HepG2 (cell line): ENCODE data around the gene SERPINE2. TPM values are rescaled to one million over a fixed set of nuclear protein-coding genes. Genes with fewer than 3 reads are reported as not detected.

Experiments
- ATAC-seq: fragments of 200-7000 bp; cut with Tn5 transposase; 3 replicates; pipeline ENCODE4 v1.9.1; 2020; ENCODE audit warnings: mild to moderate bottlenecking, moderate library complexity
- BruUV-seq: library from RNA; stranded (reverse); fragments of 400-500 nt; replicated peaks from 2 replicates; lab custom pipeline; 2021; lab: Mats Ljungman, UMichigan
- CTCF ChIA-PET: fragments of 300-600 bp; formaldehyde crosslinking; extraction: SDS; loops from one replicate; lab custom pipeline; 2021; ENCODE audit warnings: low total read pairs, inconsistent platforms, low intra/inter-chr PET ratio; lab: Yijun Ruan, JAX
- POLR2A ChIA-PET: fragments of 350-600 bp; sonication (Branson Sonifier 250); formaldehyde crosslinking; loops from one replicate; lab custom pipeline; 2020; ENCODE audit warnings: antibody characterized with exemption, inconsistent platforms; lab: Yijun Ruan, JAX
- DNase-seq: peaks from one replicate; pipeline ENCODE4 v3.0.0-alpha.2; 2015; ENCODE audit warnings: low spot score
- FAIRE-seq: peaks from 3 replicates; lab custom pipeline; 2011; peaks lifted over from hg19 to GRCh38; lab: Jason Lieb, UNC
- H2AFZ ChIP-seq: one replicate; pipeline ENCODE4 v1.6.1; 2011; ENCODE audit warnings: low read length, inconsistent platforms
- H3K27ac ChIP-seq: fragments of 300-600 bp; 3 replicates; pipeline ENCODE4 v1.8.0; 2011; ENCODE audit warnings: mixed run types, mild to moderate bottlenecking, mixed read lengths, low read length, inconsistent platforms; ENCODE audit not compliant: insufficient read depth; ENCODE audit errors: extremely low read length
- H3K27me3 ChIP-seq, 2 experiments: fragments of 200-600 bp in 1 of 2; 2 replicates in 1 of 2; 3 replicates in 1 of 2; pipeline versions ENCODE4 v1.6.0 to v1.8.0; 2011; ENCODE audit warnings: low read length in 2 of 2, mild to moderate bottlenecking in 2 of 2, moderate library complexity in 2 of 2, inconsistent platforms in 1 of 2; ENCODE audit not compliant: insufficient read depth in 2 of 2, control insufficient read depth in 1 of 2
- H3K36me3 ChIP-seq, 2 experiments: fragments of 200-600 bp in 1 of 2; replicated peaks in 1 of 2; 2 replicates in 1 of 2; 3 replicates in 1 of 2; pipeline versions ENCODE4 v1.5.1 to v1.8.0; 2011; ENCODE audit warnings: low read length in 2 of 2, inconsistent platforms in 1 of 2; ENCODE audit not compliant: insufficient read depth in 2 of 2, control insufficient read depth in 1 of 2
- H3K4me1 ChIP-seq: 2 replicates; pipeline ENCODE4 v1.5.1; 2012; ENCODE audit warnings: low read length, inconsistent platforms; ENCODE audit not compliant: insufficient read depth
- H3K4me2 ChIP-seq: 2 replicates; pipeline ENCODE4 v1.6.0; 2011; ENCODE audit warnings: low read depth, low read length, inconsistent platforms
- H3K4me3 ChIP-seq, 3 experiments: fragments of 200-600 bp in 1 of 3; sonication (generic), shearing (Covaris generic) in 1 of 3; replicated peaks in 1 of 3; 2 replicates each; pipeline ENCODE4 v1.5.1; 2011 to 2016; ENCODE audit warnings: low read length in 3 of 3, inconsistent platforms in 2 of 3, low read depth in 2 of 3, mild to moderate bottlenecking in 2 of 3, control low read depth in 1 of 3, mixed read lengths in 1 of 3; ENCODE audit not compliant: insufficient read depth in 1 of 3
- H3K79me2 ChIP-seq: one replicate; pipeline ENCODE4 v1.6.1; 2011; ENCODE audit warnings: low read length, inconsistent platforms; ENCODE audit not compliant: insufficient read depth
- H3K9ac ChIP-seq: 2 replicates; pipeline ENCODE4 v1.6.0; 2011; ENCODE audit warnings: mild to moderate bottlenecking, low read depth, low read length, inconsistent platforms; ENCODE audit not compliant: insufficient read depth
- H3K9me3 ChIP-seq: 2 replicates; pipeline ENCODE4 v1.5.1; 2012; ENCODE audit warnings: mild to moderate bottlenecking, low read length
- H4K20me1 ChIP-seq: 2 replicates; pipeline ENCODE4 v1.6.0; 2011; ENCODE audit warnings: inconsistent platforms, mild to moderate bottlenecking, low read length, moderate library complexity; ENCODE audit not compliant: insufficient read depth
- CBX2 ChIP-seq, 2 experiments: fragments of 200-600 bp in 1 of 2; sonication (generic); formaldehyde crosslinking in 1 of 2; IDR thresholded peaks; 2 replicates each; pipeline versions ENCODE4 v1.7.0 to v1.8.1; 2018 to 2022; ENCODE audit warnings: low read depth in 2 of 2, low read length in 1 of 2, mild to moderate bottlenecking in 1 of 2, missing genetic modification reagents in 1 of 2
- FOXK1 ChIP-seq: sonication (generic); formaldehyde crosslinking; IDR thresholded peaks from 2 replicates; pipeline ENCODE4 v1.4.0; 2020; ENCODE audit warnings: low read depth, missing genetic modification reagents, borderline replicate concordance
- HMGA1 ChIP-seq: sonication (generic); formaldehyde crosslinking; conservative IDR thresholded peaks from 2 replicates; pipeline ENCODE4 v1.4.0; 2020; ENCODE audit warnings: missing genetic modification reagents
- MTF1 ChIP-seq: sonication (generic); formaldehyde crosslinking; IDR thresholded peaks from 2 replicates; pipeline ENCODE4 v1.5.0; 2020; ENCODE audit warnings: missing genetic modification reagents
- RXRB ChIP-seq: IDR thresholded peaks from 2 replicates; pipeline ENCODE4 v1.6.1; 2016; ENCODE audit warnings: borderline replicate concordance, missing genetic modification reagents, missing compliant biosample characterization
- SALL1 ChIP-seq: sonication (generic); formaldehyde crosslinking; IDR thresholded peaks from 2 replicates; pipeline ENCODE4 v1.8.0; 2022; ENCODE audit warnings: mild to moderate bottlenecking, missing genetic modification reagents
- SP4 ChIP-seq: sonication (generic); formaldehyde crosslinking; IDR thresholded peaks from 2 replicates; pipeline ENCODE4 v1.8.1; 2023; ENCODE audit warnings: mild to moderate bottlenecking, missing genetic modification reagents
- TARDBP ChIP-seq: sonication (generic); formaldehyde crosslinking; IDR thresholded peaks from 2 replicates; pipeline ENCODE4 v1.8.0; 2022; ENCODE audit warnings: mild to moderate bottlenecking, missing genetic modification reagents
- THAP9 ChIP-seq: sonication (generic); formaldehyde crosslinking; IDR thresholded peaks from 2 replicates; pipeline ENCODE4; 2020; ENCODE audit warnings: missing genetic modification reagents, mild to moderate bottlenecking, borderline replicate concordance
- ZBTB49 ChIP-seq: sonication (generic); formaldehyde crosslinking; IDR thresholded peaks from 2 replicates; pipeline ENCODE4 v1.4.0; 2020; ENCODE audit warnings: missing genetic modification reagents, borderline replicate concordance
- ZBTB8A ChIP-seq: sonication (generic); formaldehyde crosslinking; IDR thresholded peaks from 2 replicates; pipeline ENCODE4 v1.4.0; 2020; ENCODE audit warnings: mild to moderate bottlenecking, low read depth, missing genetic modification reagents, borderline replicate concordance
- ZNF17 ChIP-seq: sonication (generic); formaldehyde crosslinking; IDR thresholded peaks from 2 replicates; pipeline ENCODE4 v1.5.0; 2020; ENCODE audit warnings: mild to moderate bottlenecking, missing genetic modification reagents
- ZNF496 ChIP-seq: sonication (generic); formaldehyde crosslinking; IDR thresholded peaks from 2 replicates; pipeline ENCODE4 v1.8.1; 2023; ENCODE audit warnings: mild to moderate bottlenecking, moderate library complexity, missing genetic modification reagents; ENCODE audit not compliant: insufficient replicate concordance
- ZNF563 ChIP-seq: sonication (generic); formaldehyde crosslinking; IDR thresholded peaks from 2 replicates; pipeline ENCODE4 v1.8.0; 2022; ENCODE audit warnings: mild to moderate bottlenecking, moderate library complexity, missing genetic modification reagents
- WGBS: methylation state at CpG from one replicate; pipeline ENCODE4 v1.1.6; 2017; ENCODE audit warnings: low lambda C conversion rate; 5-methylcytosine and 5-hydroxymethylcytosine counted together
- in situ Hi-C: cut with HindIII; loops from 2 replicates; pipeline ENCODE4 v1.10.0; 2017; ENCODE audit warnings: low pct_unique_long_range_greater_than_20kb; ENCODE audit not compliant: extremely low pct_ligation_motif_present
- intact Hi-C: fragments of 100-400 bp; cut with micrococcal nuclease; formaldehyde crosslinking; loops from one replicate; pipeline ENCODE4 v1.10.0; 2022; ENCODE audit not compliant: unreplicated experiment
- polyA plus RNA-seq, 8 experiments: library from polyadenylated mRNA; depleted of rRNA in 3 of 8; stranded (reverse) in 7 of 8; unstranded in 1 of 8; fragments of >200 nt; fragmentation: Illumina TruSeq in 4 of 8; extraction: Trizol in 4 of 8; gene quantifications; 2 replicates each; pipeline versions ENCODE4 v1.2.1 to v1.2.3, GENCODE V29; 2011 to 2016; ENCODE audit warnings: low read depth in 4 of 8, missing spikeins in 1 of 8, mixed read lengths in 1 of 8; ENCODE audit not compliant: insufficient read depth in 1 of 8
- total RNA-seq, 5 experiments: library from RNA; depleted of rRNA; stranded (reverse); fragments of >200 nt; fragmentation: Illumina TruSeq; extraction: Trizol; gene quantifications; 2 replicates each; pipeline ENCODE4 v1.2.3, GENCODE V29; 2016; ENCODE audit warnings: low read depth in 1 of 5
- TF ChIP-seq, protein P1 (sequence below): sonication (generic); formaldehyde crosslinking; IDR thresholded peaks from 2 replicates; pipeline ENCODE4 v1.4.0; 2020; ENCODE audit warnings: mild to moderate bottlenecking, missing genetic modification reagents

The SERPINE2 gene
- total and polyA plus RNA-seq, 2 of the 13 experiments (the other 11 are each of a cell fraction or from before 2014, with no cell fraction given) = 7.9 to 18.1 TPM

DNA sequence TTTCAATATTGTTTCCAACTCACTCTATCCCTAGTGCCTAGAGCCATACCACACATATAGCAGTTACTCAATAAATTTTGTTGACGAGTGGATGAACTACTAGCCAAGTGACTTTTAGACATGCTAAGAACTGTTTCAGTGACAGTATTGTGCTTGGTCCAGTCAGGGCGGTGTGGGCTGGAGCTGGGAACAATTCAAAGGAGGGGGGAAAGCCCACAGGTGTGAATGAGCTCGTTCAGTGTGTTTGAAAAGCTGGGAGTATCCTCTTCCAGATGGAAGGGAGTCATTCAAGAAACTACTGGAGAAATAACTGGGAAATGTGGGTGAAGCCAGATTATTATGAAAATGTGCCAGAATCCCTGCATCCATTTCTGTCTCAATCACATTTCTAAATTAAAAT lies 1.7 kb upstream of the SERPINE2 start:
- ChIA-PET CTCF (interaction anchor here (3.5 kb wide), 1 partner anchor 243 kb away, joined by 24 read pairs; no protein-coding TSS in a partner anchor), POLR2A (no interaction called here)
- intact Hi-C loops = no loop called here
- Histone ChIP-seq H3K9ac (no peak overlapping the region), H2AFZ (no peak overlapping the region), H4K20me1 (peaks cover 6% of the 10 kb centered on the region; the same call in 1 of the 2 replicates), H3K27me3 (peaks cover 3 to 58% of the 10 kb centered on the region in 2 experiments; a peak in 4 of 5 replicates), H3K4me3 (no peak overlapping the region), H3K79me2 (peaks cover 4% of the 10 kb centered on the region), H3K4me1 (peaks cover 32% of the 10 kb centered on the region), H3K9me3 (no peaks in the 10 kb centered on the region), H3K36me3 (no peaks in the 10 kb centered on the region), H3K4me2 (no peak overlapping the region), H3K27ac (no peak overlapping the region)
- DNase-seq = no peak
- no peak for FAIRE-seq
- no TSS peak for BruUV-seq
- 55% methylated on average over 3 of the region's 3 CpGs for WGBS
- in situ Hi-C loops = no loop called here
- ATAC-seq = no peak
- TF ChIP-seq THAP9 (CRISPR knock-in tag) = no peak
- no peak for TF ChIP-seq CBX2 (IDR thresholded peaks at IDR 0.05; ENCODE audit: low read depth, low read length)
- TF ChIP-seq CBX2 (CRISPR knock-in tag; IDR thresholded peaks at IDR 0.05; ENCODE audit: low read depth) = no peak
- TF ChIP-seq ZBTB8A (CRISPR knock-in tag) = no peak
- TF ChIP-seq ZNF496 = no peak
- no peak for TF ChIP-seq RXRB (CRISPR knock-in tag)
- TF ChIP-seq ZNF563 (CRISPR knock-in tag) = no peak
- no peak for TF ChIP-seq TARDBP (CRISPR knock-in tag)
- TF ChIP-seq, protein P1, sequence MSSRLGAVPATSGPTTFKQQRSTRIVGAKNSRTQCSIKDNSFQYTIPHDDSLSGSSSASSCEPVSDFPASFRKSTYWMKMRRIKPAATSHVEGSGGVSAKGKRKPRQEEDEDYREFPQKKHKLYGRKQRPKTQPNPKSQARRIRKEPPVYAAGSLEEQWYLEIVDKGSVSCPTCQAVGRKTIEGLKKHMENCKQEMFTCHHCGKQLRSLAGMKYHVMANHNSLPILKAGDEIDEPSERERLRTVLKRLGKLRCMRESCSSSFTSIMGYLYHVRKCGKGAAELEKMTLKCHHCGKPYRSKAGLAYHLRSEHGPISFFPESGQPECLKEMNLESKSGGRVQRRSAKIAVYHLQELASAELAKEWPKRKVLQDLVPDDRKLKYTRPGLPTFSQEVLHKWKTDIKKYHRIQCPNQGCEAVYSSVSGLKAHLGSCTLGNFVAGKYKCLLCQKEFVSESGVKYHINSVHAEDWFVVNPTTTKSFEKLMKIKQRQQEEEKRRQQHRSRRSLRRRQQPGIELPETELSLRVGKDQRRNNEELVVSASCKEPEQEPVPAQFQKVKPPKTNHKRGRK (CRISPR knock-in tag) = no peak
- no peak for TF ChIP-seq FOXK1 (CRISPR knock-in tag)
- TF ChIP-seq HMGA1 (CRISPR knock-in tag) = no peak
- TF ChIP-seq SALL1 (CRISPR knock-in tag) = no peak
- TF ChIP-seq ZNF17 (CRISPR knock-in tag) = no peak
- TF ChIP-seq ZBTB49 (CRISPR knock-in tag) = no peak
- TF ChIP-seq SP4 (CRISPR knock-in tag) = no peak
- no peak for TF ChIP-seq MTF1 (CRISPR knock-in tag)
